HEK293T (cell line): ENCODE data around the gene TXNDC11.

ENCODE experiments used
- ARNT ChIP-seq: fragments of 450-650 bp; IDR thresholded peaks from 2 replicates; pipeline ENCODE4 v1.6.1; 2017; ENCODE audit warnings: mild to moderate bottlenecking
- BHLHE40 ChIP-seq: fragments of 450-650 bp; IDR thresholded peaks from 2 replicates; pipeline ENCODE4 v1.6.1; 2016; ENCODE audit warnings: mild to moderate bottlenecking, moderate library complexity, borderline replicate concordance
- CTBP1 ChIP-seq: fragments of 450-650 bp; IDR thresholded peaks from 2 replicates; pipeline ENCODE4 v1.6.1; 2016; ENCODE audit warnings: borderline replicate concordance
- ELF4 ChIP-seq: fragments of 450-650 bp; IDR thresholded peaks from 2 replicates; pipeline ENCODE4 v1.6.1; 2017; ENCODE audit warnings: antibody characterized with exemption
- FOXK2 ChIP-seq: fragments of 450-650 bp; IDR thresholded peaks from 2 replicates; pipeline ENCODE4 v1.6.1; 2016; ENCODE audit warnings: mild to moderate bottlenecking
- FOXM1 ChIP-seq: fragments of 450-650 bp; IDR thresholded peaks from 2 replicates; pipeline ENCODE4 v1.6.1; 2017; ENCODE audit warnings: mild to moderate bottlenecking, borderline replicate concordance
- NFRKB ChIP-seq: fragments of 450-650 bp; IDR thresholded peaks from 2 replicates; pipeline ENCODE4 v1.6.1; 2016; ENCODE audit warnings: mild to moderate bottlenecking, moderate library complexity
- SP1 ChIP-seq: fragments of 450-650 bp; IDR thresholded peaks from 2 replicates; pipeline ENCODE4 v1.6.1; 2017
- SUZ12 ChIP-seq: fragments of 450-650 bp; IDR thresholded peaks from 2 replicates; pipeline ENCODE4 v1.6.1; 2016; ENCODE audit warnings: mild to moderate bottlenecking
- TARDBP ChIP-seq: fragments of 450-650 bp; IDR thresholded peaks from 2 replicates; pipeline ENCODE4 v1.6.1; 2016
- ZNF384 ChIP-seq: fragments of 450-650 bp; IDR thresholded peaks from 2 replicates; pipeline ENCODE4 v1.6.1; 2016
- TF ChIP-seq, protein P1 (sequence below): fragments of 450-650 bp; IDR thresholded peaks from 2 replicates; pipeline ENCODE4 v1.6.1; 2016

DNA sequence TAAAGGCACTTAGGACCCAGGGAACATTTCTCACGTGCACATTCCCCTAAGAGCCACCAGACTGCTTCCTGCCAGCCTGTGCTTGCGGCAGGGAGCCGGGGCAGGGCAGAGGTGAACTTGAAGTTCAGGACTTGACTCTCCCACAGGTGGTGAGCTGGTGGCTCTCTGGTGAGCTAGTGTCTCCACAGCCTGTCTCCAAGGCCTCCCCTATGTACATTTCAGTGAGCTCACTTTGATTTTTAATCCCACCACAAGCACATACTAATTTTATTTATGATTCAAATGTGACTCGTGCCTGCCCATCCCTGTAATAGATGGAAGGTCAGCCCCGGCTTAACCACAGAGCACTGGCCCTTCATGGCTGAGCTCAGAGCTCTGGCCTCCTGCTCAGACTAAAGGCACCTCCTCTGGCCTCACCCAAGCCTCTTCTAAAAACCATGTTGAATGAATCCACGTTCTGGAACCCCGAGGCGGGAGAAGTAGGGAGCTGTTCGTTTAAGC lies 65.2 kb downstream of the TXNDC11 start:
- TF ChIP-seq SUZ12, result no peak
- no peak for TF ChIP-seq ELF4
- no peak for TF ChIP-seq SP1
- TF ChIP-seq BHLHE40, result no peak
- no peak for TF ChIP-seq FOXK2
- TF ChIP-seq, protein P1, sequence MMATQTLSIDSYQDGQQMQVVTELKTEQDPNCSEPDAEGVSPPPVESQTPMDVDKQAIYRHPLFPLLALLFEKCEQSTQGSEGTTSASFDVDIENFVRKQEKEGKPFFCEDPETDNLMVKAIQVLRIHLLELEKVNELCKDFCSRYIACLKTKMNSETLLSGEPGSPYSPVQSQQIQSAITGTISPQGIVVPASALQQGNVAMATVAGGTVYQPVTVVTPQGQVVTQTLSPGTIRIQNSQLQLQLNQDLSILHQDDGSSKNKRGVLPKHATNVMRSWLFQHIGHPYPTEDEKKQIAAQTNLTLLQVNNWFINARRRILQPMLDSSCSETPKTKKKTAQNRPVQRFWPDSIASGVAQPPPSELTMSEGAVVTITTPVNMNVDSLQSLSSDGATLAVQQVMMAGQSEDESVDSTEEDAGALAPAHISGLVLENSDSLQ, result no peak
- TF ChIP-seq ZNF384, result no peak
- TF ChIP-seq TARDBP, result no peak
- no peak for TF ChIP-seq FOXM1
- TF ChIP-seq ARNT, result no peak
- no peak for TF ChIP-seq NFRKB
- TF ChIP-seq CTBP1, result no peak
